ENCODE results near the gene PTGFRN.

Gene PTGFRN

DNA sequence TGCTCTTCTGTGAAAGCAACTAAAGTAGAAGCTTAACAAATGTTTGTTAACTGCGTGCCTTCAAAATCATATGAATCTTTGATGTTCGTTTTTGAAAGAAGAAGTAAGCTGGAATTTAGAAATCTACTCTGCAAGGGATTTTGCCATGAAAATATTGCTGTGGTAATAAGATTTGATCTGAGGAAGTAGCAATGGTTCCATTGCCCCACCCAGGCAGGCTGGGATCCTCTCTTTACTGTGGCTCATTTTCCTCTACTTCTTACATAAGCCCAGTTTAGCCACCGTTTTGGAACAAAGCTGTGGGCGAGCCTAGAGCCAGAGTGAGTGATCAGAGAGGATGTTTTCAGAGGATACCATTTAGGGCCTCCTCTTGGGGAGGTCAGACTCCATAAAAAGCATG lies 20.3 kb upstream of the PTGFRN start:
- H4K20me1 ChIP-seq (ENCODE audit: insufficient read depth, low read length), result no peaks in the 10 kb centered on the region
- H3K79me2 ChIP-seq (ENCODE audit: low read length), result no peaks in the 10 kb centered on the region
- no peak overlapping the region for H3K4me3 ChIP-seq (ENCODE audit: low read length)
- H2AFZ ChIP-seq (ENCODE audit: low read depth, low read length), result no peak overlapping the region
- TF ChIP-seq, protein P1, sequence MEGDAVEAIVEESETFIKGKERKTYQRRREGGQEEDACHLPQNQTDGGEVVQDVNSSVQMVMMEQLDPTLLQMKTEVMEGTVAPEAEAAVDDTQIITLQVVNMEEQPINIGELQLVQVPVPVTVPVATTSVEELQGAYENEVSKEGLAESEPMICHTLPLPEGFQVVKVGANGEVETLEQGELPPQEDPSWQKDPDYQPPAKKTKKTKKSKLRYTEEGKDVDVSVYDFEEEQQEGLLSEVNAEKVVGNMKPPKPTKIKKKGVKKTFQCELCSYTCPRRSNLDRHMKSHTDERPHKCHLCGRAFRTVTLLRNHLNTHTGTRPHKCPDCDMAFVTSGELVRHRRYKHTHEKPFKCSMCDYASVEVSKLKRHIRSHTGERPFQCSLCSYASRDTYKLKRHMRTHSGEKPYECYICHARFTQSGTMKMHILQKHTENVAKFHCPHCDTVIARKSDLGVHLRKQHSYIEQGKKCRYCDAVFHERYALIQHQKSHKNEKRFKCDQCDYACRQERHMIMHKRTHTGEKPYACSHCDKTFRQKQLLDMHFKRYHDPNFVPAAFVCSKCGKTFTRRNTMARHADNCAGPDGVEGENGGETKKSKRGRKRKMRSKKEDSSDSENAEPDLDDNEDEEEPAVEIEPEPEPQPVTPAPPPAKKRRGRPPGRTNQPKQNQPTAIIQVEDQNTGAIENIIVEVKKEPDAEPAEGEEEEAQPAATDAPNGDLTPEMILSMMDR (IDR thresholded peaks at IDR 0.05; ENCODE audit: low read depth, low read length), result no peak
- TF ChIP-seq EZH2phosphoT487 (IDR thresholded peaks at IDR 0.05; ENCODE audit: low read depth), result no peak
- no peaks in the 10 kb centered on the region for H3K4me1 ChIP-seq (ENCODE audit: low read length)
- no peaks in the 10 kb centered on the region for H3K27me3 ChIP-seq (ENCODE audit: low read depth, low read length)
- no peak overlapping the region for H3K4me2 ChIP-seq (ENCODE audit: low read length)
- H3K27ac ChIP-seq (ENCODE audit: low read length), result no peak overlapping the region
- H3K36me3 ChIP-seq (replicated peaks; ENCODE audit: low read depth, low read length), result no peaks in the 10 kb centered on the region
- H3K9me3 ChIP-seq (ENCODE audit: insufficient read depth, low read length), result no peaks in the 10 kb centered on the region
- no peak overlapping the region for H3K9ac ChIP-seq (ENCODE audit: low read length)

GRCh38 chr1:116891396-116892079 lies 18.2 kb upstream of the PTGFRN start:
- Histone ChIP-seq H3K36me3 (replicated peaks; ENCODE audit: low read depth, low read length) (no peaks in the 10 kb centered on the region), H3K27ac (ENCODE audit: low read length) (no peak overlapping the region), H3K4me3 (ENCODE audit: low read length) (no peak overlapping the region), H3K4me1 (ENCODE audit: low read length) (no peaks in the 10 kb centered on the region), H3K9ac (ENCODE audit: low read length) (no peak overlapping the region), H3K27me3 (ENCODE audit: low read depth, low read length) (no peaks in the 10 kb centered on the region), H2AFZ (ENCODE audit: low read depth, low read length) (no peak overlapping the region), H3K9me3 (ENCODE audit: insufficient read depth, low read length) (peaks cover 4% of the 10 kb centered on the region; the same call in 1 of the 2 replicates), H3K4me2 (ENCODE audit: low read length) (no peak overlapping the region), H3K79me2 (ENCODE audit: low read length) (no peaks in the 10 kb centered on the region), H4K20me1 (ENCODE audit: insufficient read depth, low read length) (no peaks in the 10 kb centered on the region)
- TF ChIP-seq EZH2phosphoT487 (IDR thresholded peaks at IDR 0.05; ENCODE audit: low read depth), result no peak
- TF ChIP-seq, protein P1 (IDR thresholded peaks at IDR 0.05; ENCODE audit: low read depth, low read length), result no peak

DNA sequence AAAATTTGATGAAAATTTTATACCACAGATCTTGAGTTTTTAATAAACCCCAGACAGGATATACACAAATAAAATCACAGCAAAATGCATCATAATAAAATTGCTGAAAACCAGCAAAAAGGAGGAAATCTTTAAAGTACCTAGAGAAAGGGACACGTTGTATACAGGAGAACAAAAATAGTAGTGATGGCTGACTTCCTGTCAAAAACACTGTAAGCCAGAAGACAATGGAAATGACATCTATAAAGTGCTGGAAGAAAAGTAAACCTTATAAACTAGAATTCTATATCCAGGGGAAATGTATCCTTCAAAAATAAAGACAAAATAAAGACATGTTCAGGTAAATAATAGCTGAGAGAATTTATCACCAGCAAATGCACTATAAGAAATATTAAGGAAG lies 14.6 kb upstream of the PTGFRN start:
- Histone ChIP-seq H4K20me1 (ENCODE audit: insufficient read depth, low read length) (no peaks in the 10 kb centered on the region), H3K27me3 (ENCODE audit: low read depth, low read length) (no peaks in the 10 kb centered on the region), H3K9ac (ENCODE audit: low read length) (no peak overlapping the region), H3K9me3 (ENCODE audit: insufficient read depth, low read length) (peaks cover 4% of the 10 kb centered on the region; the same call in 1 of the 2 replicates), H3K4me2 (ENCODE audit: low read length) (no peak overlapping the region), H3K4me1 (ENCODE audit: low read length) (no peaks in the 10 kb centered on the region), H2AFZ (ENCODE audit: low read depth, low read length) (no peak overlapping the region), H3K27ac (ENCODE audit: low read length) (no peak overlapping the region), H3K79me2 (ENCODE audit: low read length) (no peaks in the 10 kb centered on the region), H3K36me3 (replicated peaks; ENCODE audit: low read depth, low read length) (no peaks in the 10 kb centered on the region), H3K4me3 (ENCODE audit: low read length) (no peak overlapping the region)
- TF ChIP-seq, protein P1 (IDR thresholded peaks at IDR 0.05; ENCODE audit: low read depth, low read length), result no peak
- TF ChIP-seq EZH2phosphoT487 (IDR thresholded peaks at IDR 0.05; ENCODE audit: low read depth), result no peak

DNA sequence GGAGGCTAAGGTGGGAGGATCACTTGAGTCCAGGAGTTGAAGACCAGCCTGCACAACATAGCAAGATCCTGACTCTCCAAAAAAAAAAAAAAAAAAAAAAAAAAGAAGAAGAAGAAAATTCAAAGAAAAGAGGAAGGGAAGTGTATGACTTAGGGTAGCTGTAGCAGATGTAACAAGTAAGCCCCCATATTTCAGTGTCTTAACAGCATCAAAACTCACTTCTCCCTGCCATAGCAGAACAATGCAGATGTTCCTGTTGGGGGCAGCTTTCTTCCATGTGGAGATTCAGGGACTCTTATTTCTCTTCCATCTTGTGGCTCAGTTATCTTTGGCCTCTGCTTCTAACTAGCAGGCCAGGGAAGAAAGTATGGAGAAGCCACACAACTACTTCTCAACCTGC lies 10.2 kb upstream of the PTGFRN start:
- TF ChIP-seq, protein P1 (IDR thresholded peaks at IDR 0.05; ENCODE audit: low read depth, low read length), result no peak
- TF ChIP-seq EZH2phosphoT487 (IDR thresholded peaks at IDR 0.05; ENCODE audit: low read depth), result no peak
- H3K9ac ChIP-seq (ENCODE audit: low read length), result no peak overlapping the region
- H3K27ac ChIP-seq (ENCODE audit: low read length), result no peak overlapping the region
- H3K36me3 ChIP-seq (replicated peaks; ENCODE audit: low read depth, low read length), result no peaks in the 10 kb centered on the region
- H3K27me3 ChIP-seq (ENCODE audit: low read depth, low read length), result no peaks in the 10 kb centered on the region; the same call in 1 of the 2 replicates
- no peaks in the 10 kb centered on the region for H3K4me1 ChIP-seq (ENCODE audit: low read length)
- H4K20me1 ChIP-seq (ENCODE audit: insufficient read depth, low read length), result no peaks in the 10 kb centered on the region
- H3K79me2 ChIP-seq (ENCODE audit: low read length), result no peaks in the 10 kb centered on the region
- no peak overlapping the region for H2AFZ ChIP-seq (ENCODE audit: low read depth, low read length)
- no peak overlapping the region for H3K4me3 ChIP-seq (ENCODE audit: low read length)
- peaks cover 4% of the 10 kb centered on the region; the same call in 1 of the 2 replicates for H3K9me3 ChIP-seq (ENCODE audit: insufficient read depth, low read length)
- no peak overlapping the region for H3K4me2 ChIP-seq (ENCODE audit: low read length)
